SH-SY5Y (cell line): Measurements from ENCODE around the gene TEK.

Experiments
- GATA2 ChIP-seq: IDR thresholded peaks from 2 replicates; pipeline ENCODE4 v1.6.1; 2011; ENCODE audit warnings: mild to moderate bottlenecking, low read depth, low read length
- GATA3 ChIP-seq: IDR thresholded peaks from 2 replicates; pipeline ENCODE4 v1.6.1; 2011; ENCODE audit warnings: low read depth, mild to moderate bottlenecking, low read length, moderate library complexity

DNA sequence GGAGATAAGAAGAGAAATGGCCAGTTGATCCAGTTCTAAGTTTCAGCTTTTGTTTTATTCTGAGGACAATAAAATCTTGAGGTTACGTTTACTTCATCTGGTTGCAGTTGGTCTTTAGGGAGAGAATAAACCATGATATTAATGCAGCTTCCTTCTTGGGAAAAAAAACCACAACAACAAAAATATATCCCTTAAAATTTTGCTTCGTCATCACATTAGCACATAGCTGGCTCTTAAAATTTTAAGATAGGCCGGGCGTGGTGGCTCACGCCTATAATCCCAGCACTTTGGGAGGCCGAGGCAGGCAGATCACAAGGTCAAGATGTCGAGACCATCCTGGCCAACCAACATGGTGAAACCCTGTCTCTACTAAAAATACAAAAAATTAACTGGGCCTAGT is 101.6 kb downstream of the TEK start:
- TF ChIP-seq GATA3 (no peak), GATA2 (no peak)
